Stimulated activated CD4-positive, alpha-beta T cell treated with anti-CD3 and anti-CD28 coated beads, Interleukin-12 subunit alpha, Interleukin-12 subunit beta, amount 100 ng/mL, for 4 hours (primary cell): ENCODE results near the gene EPHB1.

Experiments used
- DNase-seq: peaks from one replicate; pipeline ENCODE4 v3.0.0-alpha.2; 2020

EPHB1 gene

DNA sequence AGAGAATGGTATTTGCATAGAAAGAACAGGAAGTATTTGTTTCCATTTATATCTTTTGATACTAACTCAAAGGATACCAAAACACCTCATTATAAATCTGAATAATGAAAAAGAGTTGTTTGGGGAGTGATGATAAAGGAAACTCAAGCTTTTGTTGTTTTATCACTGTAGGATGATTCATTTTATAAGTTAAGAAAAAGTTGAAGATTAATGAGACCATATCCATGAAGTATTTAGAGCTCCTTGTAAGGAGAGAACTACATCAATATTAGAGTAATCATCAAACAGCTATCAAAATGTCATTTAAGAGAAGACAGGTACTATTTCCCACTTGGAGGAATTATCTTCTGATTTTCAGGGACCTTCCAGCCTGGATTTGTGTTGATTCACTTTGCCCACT lies 92.5 kb downstream of the EPHB1 start:
- DNase-seq = no peak

DNA sequence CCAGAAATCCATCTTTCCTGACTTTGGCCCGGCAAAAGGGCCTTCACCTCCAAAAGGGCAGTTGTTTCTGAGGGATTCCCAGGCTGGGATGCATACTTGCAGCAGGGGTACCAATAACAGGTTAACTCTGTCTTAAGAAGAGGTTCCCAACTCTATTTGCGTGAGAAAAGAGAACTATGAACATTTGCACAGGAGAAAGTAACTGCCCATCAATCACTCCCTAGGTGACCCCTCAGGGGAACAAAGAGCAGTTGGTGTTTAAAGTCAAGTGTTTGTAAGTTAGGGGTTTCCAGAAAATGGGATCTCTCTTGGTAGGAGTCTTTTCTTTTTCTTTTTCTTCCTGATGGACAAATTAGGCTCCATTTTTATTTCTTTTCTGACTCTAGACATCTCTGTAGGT lies 97.3 kb downstream of the EPHB1 start:
- no peak for DNase-seq

DNA sequence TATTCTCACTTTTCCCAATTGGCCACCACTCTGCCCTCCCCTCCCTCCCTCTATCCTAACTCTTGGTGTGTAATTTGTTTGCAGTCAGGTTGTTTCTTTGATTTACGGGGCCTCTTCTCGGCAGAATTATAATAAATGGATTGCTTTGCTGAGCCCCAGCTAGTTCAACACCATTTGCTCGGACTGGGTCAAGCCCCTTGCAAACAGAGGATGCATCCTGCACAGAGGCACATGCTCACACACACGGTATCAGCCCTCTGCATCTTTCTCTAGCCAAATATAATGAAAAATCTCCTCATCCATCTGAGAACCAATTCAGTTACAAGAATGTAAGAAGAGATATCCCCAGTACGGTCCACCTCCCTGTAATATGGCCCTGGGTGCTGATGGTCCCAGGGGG lies 97.7 kb downstream of the EPHB1 start:
- no peak for DNase-seq

DNA sequence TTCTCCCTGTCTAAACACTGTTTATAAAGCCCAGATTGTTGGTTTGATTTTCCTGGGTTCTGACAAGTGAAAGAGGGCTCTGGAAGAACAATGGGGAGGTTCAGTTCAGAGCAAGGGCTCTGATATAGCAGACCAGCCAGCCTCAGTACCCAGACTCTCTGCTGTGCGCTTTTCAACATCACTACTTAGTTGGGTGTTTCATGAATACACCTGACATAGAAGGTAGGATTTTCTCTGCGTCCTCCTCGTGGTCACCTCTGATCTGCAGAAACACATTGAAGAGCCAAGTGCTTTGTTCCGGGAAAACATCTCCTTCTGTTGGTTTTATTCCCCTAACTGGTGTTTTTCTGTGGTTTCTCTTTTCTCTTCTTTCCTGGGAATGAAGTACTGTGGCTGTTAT lies 99.5 kb downstream of the EPHB1 start:
- no peak for DNase-seq

DNA sequence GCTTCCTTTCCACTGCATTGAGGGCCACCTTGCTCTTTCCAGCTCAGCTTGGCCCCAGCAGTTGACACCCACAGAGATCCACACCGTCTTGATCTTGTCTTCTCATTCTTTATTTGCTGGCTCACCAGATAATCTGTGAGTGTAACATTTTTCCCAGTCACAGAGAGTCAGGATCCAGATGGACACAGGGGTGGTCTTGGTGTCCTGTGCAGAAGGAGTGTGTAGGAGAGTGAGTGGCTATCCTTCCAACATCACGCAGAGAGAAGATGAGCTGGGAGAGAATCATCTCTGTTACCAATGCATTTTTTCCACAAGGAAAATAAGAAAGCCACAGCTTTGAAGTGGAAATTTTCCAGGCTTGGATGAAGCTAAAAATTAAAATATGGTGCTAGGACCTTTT lies 100.1 kb downstream of the EPHB1 start:
- DNase-seq = no peak

DNA sequence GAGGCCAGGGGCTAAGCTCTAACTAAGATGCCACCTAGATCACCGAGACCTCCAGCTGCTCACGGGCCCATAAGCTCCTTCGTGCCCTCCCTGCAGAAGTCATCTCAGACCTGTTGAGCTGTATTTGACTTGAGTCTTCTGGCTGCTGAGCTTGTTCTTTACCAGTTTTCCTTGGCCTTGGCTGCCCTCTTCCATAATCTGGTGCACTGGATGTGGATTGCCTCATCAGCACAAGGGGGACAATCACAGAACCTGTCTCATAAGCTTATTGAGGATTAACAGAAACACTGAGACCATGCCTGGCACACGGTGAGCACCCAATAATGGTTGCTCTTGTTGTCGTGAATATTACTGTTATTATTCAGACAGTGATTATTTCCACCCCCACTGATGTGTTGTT lies 101.1 kb downstream of the EPHB1 start:
- DNase-seq = no peak

DNA sequence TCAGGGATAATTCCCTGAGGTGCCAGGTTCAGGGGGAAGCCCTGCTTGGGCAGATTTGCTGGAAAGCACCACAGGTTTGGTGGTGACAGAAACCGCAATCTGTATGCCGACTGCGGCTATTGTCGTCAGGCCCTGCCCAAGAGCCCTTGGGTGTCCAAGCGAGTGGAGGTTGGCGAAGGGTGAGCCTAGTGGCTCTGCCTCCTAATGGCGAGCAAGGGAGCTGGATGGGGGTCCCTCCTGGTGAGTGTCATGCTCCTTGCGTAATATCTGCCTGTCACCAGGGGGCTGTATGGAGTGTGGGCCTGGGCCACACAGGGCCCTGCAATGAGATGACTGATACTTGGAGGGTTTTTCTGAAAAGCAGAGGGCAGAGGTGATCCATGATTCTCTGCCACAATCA lies 101.6 kb downstream of the EPHB1 start:
- no peak for DNase-seq

DNA sequence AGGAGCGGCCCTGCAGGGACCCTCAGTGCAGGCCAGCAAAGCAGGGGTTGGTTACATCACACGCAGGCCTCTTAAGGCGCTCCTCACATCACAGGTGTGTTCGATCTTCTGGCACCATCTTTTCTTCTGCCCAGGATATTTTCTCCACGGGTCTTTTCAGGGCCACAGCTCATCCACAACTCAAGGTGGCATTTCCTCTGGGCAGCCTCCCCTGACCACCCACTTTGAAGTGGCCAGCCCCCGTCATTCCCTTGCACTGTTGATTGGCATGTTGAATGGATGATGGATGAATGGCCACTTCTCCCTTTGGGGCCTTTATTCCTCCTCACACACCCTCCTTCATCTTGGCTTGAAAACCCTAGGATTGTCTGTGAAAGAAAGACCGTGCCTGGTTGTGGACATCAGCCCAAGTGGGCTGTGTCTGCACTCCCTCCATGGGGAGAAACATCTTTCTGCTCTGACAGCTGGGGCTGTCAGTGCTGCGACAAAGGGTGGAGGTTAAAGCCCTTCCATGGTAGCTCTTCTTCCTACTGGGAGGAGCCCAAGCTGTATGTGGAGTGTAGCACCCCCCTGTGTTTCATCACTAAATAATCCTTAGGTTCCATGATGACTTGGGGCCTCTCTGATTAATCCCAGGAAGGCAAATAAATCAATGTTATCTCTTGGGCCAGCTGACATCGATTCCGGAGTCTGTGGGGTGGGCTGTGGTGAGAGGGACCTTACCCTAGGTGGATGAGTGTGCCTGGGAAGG lies 102.5 kb downstream of the EPHB1 start:
- no peak for DNase-seq

DNA sequence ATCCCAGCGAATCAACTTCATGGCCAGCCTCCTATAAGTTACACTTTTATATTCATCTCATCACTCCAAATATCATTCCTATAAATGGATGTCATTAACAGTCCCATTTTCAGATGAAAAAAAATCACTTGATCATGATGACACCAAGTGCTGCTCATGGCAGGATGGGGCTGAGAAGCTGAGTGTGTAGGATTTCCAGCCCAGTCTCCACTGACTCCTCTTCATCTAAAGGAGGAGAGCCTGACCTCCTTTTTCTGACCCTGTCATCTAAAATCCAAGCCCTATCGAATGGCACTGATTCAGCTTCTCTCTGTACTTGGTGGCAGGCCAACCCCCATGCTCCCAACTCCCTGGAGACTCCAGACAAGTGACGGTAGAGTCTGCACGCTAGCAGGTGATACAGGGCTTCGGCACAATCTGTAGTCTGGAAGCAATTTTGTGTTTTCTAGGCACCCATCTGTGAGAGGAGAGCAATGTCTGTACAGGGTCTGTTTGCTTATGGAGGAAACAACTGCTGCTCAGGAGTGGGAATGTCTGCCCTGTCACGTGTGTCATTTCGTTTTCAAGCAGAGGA lies 103.2 kb downstream of the EPHB1 start:
- DNase-seq = no peak

DNA sequence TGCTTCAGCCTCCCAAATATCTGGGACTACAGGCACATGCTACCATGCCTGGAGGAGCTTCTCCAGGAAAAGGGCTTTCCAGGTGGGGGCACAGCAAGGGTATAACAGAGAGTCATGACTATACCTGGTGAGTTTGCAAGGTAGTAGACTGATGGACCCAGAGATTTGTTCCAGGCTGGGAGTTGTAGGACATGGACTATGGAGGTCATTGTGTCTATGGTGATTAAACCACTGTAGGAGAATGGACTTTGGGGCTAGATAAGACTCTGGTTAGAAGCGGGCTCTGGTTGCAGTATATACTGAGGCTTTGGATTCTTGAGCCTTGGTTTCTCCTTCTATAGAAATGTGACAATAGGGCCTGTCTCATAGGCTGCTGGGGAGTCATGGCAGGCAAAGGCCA lies 104.7 kb downstream of the EPHB1 start:
- DNase-seq = no peak

DNA sequence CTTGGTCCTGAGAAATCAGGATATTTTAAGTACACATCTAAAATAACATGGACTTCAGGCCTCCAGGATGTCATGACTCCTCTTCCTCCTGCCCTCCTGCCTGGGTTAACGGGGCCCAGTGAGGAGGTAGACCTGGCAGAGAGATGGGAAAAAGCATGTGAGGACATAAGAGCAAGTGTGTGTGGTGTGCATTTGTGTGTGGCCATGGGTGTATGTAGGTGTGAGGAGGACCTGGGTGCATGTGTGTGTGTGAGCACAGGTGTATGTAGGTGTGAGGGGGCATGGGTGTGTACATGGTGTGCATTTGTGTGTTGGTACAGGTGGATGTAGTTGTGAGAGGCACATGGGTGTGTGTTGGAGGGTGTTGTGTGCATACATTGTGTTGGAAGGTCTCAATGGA lies 105.4 kb downstream of the EPHB1 start:
- no peak for DNase-seq

DNA sequence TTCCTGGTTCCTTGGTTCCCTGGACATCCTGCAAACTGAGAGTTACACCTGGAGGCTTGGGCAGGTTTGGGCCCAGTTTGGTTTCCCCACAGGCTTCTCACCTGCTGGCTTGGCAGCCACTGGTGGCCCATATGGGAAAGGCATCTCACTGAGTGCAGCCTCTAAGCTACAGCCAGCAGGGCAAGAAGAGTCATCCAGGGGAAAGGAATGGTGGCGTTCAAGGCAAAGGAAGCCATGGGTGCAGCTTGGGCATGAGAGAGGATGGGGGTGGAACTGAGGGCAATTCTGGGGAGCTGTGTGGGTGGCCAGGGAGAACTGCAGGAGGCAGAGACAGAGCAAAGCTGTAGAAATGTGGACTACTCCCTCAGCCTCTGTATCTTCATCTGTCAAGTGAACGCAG lies 106.4 kb downstream of the EPHB1 start:
- DNase-seq = no peak

DNA sequence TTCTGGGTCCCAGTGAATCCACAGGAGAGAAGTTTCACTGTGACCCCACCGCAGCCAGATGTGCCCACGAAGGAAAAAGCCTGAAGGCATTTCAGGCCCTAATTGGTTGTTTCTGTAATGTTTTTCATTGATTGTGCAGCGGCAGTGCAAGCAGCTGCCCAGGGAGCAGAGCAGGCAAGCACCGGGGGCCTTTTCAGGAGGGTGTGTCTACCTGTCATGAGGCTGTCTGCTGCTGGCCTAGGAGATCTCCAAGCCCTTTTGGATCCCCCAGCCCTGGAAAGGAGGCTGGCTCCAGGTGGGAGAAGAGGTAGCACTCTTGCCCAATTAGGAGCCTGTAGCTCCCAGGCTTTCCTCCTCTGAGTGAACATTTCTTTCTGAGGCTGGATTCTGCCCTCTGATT lies 108.8 kb downstream of the EPHB1 start:
- DNase-seq = no peak

DNA sequence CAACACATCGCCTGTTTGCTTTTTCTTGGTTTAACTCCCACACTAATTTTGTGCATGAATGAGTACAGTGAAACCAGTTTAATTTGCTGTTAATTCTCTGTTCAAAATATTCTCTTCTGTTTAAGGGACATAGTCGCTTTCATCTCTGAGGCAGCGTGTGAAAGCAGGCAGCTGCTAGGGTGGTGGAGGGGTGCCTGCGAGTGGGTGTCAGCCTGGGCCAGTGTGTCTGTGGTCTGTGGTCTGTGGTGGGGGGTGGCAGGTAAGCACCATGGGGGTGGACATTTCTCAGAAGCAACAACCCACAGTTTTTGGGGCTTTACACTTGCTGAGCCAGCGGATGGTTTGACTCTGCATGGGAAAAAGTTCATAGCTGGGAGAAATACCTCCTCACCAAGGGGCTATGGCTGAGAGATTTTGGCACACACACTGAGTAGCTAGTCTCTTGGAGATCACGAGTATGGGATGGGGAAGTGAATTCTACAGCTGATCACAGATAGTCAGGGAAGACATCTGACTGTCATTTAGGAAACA lies 109.2 kb downstream of the EPHB1 start:
- no peak for DNase-seq

DNA sequence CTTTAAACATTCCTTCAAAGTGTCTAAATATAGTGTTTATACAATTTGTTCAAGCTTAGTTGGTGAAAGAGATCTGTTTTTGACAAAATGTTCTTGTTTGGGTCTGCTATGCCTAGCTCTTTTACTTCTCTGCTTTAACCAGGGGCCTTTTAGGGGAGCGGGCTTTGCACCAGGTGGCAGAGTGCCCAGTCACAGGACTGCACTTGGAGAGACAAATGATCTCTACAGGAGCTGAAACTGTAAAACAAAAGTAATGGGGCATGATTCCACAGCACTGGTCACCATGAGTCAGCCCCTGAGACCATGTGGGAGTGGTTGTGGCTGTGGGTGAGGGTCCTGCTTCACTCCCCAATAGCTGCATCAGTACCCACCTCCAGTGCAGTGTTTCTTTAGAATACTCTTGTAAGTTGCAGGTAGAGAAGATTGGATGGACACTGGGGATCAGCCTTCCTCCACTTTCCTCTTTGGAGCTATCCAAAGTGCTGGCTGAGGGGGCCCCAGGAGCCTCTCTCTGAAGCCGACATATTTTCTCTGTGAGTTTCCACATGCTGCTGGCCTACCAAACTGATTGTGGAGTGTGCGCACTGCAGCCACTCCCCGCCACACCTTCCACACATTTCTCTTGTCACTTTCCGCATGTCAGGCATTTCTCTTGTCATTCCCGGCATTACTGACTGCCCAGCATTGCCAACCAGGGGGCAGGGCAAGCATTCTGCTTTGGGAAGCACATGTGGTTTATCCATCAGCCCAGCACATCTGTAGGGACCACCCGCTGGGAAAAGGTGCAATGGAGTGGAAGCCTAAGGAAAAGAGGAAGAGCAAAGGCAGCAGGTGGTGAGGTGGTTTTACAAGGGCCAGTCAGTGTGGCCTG lies 110.0 kb downstream of the EPHB1 start:
- DNase-seq = no peak

DNA sequence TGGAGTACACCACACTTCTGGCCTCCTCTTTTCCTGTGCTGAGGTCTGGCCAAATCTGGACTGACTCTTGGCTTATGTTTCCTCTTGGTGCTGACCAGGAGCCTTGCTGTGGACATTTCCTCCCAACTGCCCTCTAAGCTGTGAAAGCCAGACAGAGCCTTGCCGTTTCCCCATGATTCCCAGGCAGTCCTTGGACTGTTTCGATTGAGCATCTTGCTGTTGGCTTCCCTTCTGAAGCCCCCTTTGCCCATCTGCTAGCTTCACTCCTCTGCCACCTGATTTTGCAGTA lies 110.5 kb downstream of the EPHB1 start:
- DNase-seq = no peak

DNA sequence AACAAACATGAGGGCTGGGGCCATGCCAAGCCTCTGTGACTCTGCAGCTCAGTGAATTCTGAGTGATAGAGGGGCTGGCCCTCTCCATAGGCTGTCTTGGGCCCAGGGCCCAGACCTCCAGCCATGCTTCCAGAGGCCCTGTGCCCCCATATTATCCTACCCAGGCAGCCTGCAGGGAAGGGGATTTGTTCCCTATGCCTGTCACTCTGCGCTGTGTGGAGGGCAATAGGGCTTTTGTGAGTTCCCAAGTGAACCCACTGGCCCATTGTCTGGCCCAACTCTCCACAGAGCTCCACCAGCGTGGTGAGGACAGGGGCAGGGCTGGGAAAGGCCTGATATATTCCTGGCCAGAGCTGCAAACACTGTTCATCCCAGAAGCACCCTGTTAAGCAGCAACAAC lies 113.2 kb downstream of the EPHB1 start:
- DNase-seq = no peak

DNA sequence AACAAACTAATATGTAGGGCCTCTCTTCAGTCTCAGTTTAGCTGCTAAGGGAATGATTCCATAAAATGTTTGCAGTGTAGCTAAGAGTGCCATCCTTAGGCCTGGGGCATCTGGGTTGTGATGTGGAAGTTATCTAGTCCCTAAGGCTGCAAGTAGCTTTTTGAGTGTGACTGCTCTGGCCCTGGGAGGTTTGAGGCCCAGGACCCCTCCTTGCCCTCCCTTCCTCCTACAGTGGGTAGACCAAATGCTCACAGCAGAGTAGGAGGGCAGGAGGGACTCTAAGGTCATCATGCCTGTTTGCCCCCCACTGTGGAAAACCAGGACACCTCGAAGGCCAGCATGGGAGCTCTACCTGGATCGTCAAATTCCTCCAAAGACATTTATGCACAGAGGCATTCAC lies 115.0 kb downstream of the EPHB1 start:
- DNase-seq = no peak

DNA sequence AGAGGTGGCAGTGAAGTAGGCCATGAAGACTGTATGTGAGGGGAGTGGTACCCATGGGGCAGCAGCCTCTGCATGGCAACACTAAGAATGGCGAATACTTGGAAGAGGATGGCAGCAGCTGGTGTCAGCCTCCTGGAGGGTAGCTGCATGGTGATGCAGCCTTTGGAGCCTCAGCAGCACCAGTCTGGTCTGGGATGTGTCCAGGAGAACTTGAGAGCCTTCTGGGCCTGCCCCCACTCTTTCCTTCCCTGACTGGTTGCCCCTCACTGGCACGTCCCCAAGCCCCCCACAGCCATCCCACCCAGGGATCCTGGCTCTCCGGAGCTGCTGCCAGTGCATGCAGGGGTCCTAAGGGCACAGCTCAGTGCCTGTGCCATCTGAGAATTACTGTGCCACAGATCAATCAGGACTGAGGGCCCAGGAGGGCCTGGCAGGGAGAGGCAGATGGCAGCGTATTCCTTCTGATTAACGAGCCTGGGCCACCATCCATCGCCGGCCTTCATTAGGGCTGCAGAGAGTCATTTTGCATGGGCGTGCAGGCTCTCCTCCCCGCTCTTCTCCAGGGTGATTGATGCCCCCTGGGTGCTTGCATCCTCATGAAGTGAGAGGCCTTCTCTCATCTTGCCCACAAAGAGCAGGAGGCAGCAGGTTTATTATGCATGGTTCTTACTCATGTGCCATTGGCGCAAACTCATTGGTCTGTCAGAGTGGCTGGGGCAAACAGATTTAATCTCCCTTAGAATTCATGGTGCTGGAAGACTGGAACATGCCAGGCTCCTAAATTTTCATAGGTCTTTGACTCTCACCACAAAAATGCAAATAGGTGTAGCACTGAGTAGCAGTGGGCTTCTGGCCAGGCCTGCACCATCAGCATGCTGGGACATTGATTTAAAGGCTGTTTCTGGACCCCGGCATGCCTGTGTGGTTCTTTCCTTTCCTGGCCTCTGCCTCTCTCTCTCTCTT lies 116.8 kb downstream of the EPHB1 start:
- DNase-seq = no peak

DNA sequence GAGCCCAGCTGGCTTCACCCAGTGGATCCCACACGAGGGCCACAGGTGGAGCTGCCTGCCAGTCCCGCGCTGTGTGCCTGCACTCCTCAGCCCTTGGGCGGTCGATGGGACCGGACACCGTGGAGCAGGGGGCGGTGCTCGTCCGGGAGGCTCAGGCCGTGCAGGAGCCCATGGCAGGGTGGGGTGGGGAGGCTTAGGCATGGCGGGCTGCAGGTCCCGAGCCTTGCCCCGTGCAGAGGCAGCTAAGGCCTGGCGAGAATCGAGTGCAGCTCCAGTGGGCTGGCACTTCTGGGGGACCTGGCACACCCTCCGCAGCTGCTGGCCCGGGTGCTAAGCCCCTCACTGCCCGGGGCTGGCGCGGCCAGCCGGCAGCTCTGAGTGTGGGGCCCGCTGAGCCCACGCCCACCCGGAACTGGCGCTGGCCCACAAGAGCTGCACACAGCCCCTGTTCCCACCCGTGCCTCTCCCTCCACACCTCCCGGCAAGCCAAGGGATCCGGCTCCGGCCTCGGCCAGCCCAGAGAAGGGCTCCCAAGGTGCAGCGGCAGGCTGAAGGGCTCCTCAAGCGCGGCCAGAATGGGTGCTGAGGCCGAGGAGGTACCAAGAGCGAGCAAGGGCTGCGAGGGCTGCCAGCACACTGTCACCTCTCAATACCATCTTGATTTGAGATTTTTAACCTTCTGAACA lies 121.4 kb downstream of the EPHB1 start:
- DNase-seq = no peak

DNA sequence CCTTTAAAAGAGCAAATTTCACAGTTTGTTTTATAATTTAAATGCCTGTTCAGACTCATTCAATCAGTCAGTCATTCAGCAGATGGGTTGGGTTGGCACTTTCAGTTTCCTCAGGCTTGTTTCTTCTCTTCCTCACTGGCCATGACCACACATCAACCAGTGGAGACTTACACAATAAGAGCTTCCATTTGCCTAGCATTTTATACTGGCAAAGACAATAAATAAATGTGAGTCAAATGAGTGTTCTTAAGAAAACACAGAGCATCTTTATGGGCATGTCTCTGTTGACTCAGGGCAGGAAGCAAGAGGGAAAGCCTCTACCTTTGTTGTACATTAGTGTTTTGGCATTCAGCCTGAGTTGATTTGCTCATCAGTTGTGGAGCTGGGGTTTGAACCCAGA lies 122.6 kb downstream of the EPHB1 start:
- DNase-seq = no peak

DNA sequence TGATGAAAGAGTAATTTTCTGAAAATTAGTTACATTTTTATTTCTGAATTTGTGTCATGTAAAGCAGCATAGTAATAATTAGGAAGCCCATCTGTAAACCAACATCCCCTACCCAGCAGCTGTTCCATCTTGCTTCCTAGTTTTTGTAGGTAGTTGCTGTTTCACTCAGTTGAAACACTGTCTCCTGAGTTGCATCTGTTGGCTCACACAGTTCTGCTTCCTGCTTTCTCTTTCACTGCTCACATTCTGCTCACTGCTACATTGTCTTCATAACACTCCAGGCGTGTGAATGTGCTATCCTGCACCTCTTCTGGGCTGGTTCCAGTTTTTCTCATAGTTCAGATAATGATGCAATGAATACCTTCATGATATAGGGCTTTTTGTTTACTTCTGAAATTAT lies 123.4 kb downstream of the EPHB1 start:
- DNase-seq = no peak
